Measurements from ENCODE around the gene FZD8. TPM values are rescaled to one million over a fixed set of nuclear protein-coding genes. Genes with fewer than 3 reads are reported as not detected.

Gene FZD8
- total and polyA plus RNA-seq, 4 donors = 0.25 to 5.4 (median 3.0) TPM

DNA sequence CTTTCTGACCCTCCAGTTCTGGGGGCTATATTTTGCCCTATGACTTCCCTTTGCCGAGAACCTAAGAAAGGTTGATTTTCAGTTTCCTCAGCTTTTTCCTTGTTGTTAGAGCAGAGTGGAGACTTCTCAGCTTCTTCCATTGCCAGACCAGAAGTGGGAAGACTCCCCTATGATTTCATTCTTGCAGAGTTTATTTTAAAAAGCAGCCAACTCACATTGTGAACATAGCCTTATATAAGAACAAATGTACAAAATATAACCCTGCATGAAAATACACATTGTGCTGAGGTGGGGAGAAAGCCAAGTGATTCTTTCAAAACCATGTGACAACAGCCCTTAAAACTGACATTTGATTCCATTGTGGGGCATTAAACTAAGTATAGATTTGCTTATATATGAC, 33.8 kb upstream of the FZD8 start:
- TF ChIP-seq, protein P1, sequence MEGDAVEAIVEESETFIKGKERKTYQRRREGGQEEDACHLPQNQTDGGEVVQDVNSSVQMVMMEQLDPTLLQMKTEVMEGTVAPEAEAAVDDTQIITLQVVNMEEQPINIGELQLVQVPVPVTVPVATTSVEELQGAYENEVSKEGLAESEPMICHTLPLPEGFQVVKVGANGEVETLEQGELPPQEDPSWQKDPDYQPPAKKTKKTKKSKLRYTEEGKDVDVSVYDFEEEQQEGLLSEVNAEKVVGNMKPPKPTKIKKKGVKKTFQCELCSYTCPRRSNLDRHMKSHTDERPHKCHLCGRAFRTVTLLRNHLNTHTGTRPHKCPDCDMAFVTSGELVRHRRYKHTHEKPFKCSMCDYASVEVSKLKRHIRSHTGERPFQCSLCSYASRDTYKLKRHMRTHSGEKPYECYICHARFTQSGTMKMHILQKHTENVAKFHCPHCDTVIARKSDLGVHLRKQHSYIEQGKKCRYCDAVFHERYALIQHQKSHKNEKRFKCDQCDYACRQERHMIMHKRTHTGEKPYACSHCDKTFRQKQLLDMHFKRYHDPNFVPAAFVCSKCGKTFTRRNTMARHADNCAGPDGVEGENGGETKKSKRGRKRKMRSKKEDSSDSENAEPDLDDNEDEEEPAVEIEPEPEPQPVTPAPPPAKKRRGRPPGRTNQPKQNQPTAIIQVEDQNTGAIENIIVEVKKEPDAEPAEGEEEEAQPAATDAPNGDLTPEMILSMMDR (IDR thresholded peaks at IDR 0.05; ENCODE audit: low read depth, low read length, missing input control) = no peak
- TF ChIP-seq HNF4A (conservative IDR thresholded peaks at IDR 0.05) (no peak), YY1 (IDR thresholded peaks at IDR 0.05) (no peak), RAD21 (IDR thresholded peaks at IDR 0.05) (no peak), SP1 (IDR thresholded peaks at IDR 0.05) (no peak), EGR1 (IDR thresholded peaks at IDR 0.05; ENCODE audit: low read depth in 2 of 2) (no peak), HNF4G (IDR thresholded peaks at IDR 0.05) (no peak), NR2F2 (IDR thresholded peaks at IDR 0.05) (no peak), GABPA (IDR thresholded peaks at IDR 0.05 in 1 of 2, conservative IDR thresholded peaks at IDR 0.05 in 1 of 2) (no peak), FOXA1 (IDR thresholded peaks at IDR 0.05) (no peak), RXRA (IDR thresholded peaks at IDR 0.05) (no peak), JUND (IDR thresholded peaks at IDR 0.05) (no peak), TAF1 (conservative IDR thresholded peaks at IDR 0.05) (no peak)
- TF ChIP-seq, protein P2, sequence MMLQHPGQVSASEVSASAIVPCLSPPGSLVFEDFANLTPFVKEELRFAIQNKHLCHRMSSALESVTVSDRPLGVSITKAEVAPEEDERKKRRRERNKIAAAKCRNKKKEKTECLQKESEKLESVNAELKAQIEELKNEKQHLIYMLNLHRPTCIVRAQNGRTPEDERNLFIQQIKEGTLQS (IDR thresholded peaks at IDR 0.05) = no peak
- TF ChIP-seq, protein P3, sequence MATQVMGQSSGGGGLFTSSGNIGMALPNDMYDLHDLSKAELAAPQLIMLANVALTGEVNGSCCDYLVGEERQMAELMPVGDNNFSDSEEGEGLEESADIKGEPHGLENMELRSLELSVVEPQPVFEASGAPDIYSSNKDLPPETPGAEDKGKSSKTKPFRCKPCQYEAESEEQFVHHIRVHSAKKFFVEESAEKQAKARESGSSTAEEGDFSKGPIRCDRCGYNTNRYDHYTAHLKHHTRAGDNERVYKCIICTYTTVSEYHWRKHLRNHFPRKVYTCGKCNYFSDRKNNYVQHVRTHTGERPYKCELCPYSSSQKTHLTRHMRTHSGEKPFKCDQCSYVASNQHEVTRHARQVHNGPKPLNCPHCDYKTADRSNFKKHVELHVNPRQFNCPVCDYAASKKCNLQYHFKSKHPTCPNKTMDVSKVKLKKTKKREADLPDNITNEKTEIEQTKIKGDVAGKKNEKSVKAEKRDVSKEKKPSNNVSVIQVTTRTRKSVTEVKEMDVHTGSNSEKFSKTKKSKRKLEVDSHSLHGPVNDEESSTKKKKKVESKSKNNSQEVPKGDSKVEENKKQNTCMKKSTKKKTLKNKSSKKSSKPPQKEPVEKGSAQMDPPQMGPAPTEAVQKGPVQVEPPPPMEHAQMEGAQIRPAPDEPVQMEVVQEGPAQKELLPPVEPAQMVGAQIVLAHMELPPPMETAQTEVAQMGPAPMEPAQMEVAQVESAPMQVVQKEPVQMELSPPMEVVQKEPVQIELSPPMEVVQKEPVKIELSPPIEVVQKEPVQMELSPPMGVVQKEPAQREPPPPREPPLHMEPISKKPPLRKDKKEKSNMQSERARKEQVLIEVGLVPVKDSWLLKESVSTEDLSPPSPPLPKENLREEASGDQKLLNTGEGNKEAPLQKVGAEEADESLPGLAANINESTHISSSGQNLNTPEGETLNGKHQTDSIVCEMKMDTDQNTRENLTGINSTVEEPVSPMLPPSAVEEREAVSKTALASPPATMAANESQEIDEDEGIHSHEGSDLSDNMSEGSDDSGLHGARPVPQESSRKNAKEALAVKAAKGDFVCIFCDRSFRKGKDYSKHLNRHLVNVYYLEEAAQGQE (IDR thresholded peaks at IDR 0.05) = no peak
- TF ChIP-seq, protein P4, sequence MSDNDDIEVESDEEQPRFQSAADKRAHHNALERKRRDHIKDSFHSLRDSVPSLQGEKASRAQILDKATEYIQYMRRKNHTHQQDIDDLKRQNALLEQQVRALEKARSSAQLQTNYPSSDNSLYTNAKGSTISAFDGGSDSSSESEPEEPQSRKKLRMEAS (IDR thresholded peaks at IDR 0.05) = no peak
- TF ChIP-seq, protein P5, sequence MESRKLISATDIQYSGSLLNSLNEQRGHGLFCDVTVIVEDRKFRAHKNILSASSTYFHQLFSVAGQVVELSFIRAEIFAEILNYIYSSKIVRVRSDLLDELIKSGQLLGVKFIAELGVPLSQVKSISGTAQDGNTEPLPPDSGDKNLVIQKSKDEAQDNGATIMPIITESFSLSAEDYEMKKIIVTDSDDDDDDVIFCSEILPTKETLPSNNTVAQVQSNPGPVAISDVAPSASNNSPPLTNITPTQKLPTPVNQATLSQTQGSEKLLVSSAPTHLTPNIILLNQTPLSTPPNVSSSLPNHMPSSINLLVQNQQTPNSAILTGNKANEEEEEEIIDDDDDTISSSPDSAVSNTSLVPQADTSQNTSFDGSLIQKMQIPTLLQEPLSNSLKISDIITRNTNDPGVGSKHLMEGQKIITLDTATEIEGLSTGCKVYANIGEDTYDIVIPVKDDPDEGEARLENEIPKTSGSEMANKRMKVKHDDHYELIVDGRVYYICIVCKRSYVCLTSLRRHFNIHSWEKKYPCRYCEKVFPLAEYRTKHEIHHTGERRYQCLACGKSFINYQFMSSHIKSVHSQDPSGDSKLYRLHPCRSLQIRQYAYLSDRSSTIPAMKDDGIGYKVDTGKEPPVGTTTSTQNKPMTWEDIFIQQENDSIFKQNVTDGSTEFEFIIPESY (IDR thresholded peaks at IDR 0.05) = no peak
- no peak overlapping the region for H3K4me3 ChIP-seq (ENCODE audit: low read depth in 1 of 3, low read length in 3 of 3)
- no peaks in the 10 kb centered on the region for H3K4me1 ChIP-seq (ENCODE audit: control insufficient read depth in 4 of 4, insufficient read depth in 4 of 4, low read length in 3 of 4)
- H3K27ac ChIP-seq (ENCODE audit: low read depth in 1 of 2, low read length in 2 of 2) = no peak overlapping the region
- no peaks in the 10 kb centered on the region for H3K9me3 ChIP-seq (ENCODE audit: control insufficient read depth in 4 of 4, low read length in 3 of 4)
- DNase-seq (ENCODE audit: low spot score) = no peak
- 84% methylated on average over 1 of the region's 1 CpG for WGBS
- no peaks in the 10 kb centered on the region for H3K27me3 ChIP-seq (ENCODE audit: control insufficient read depth in 4 of 4, insufficient read depth in 4 of 4, low read length in 3 of 4)
- no peaks in the 10 kb centered on the region for H3K36me3 ChIP-seq (ENCODE audit: control insufficient read depth in 4 of 4, insufficient read depth in 3 of 4, low read depth in 1 of 4, low read length in 3 of 4)
- H3K9ac ChIP-seq (ENCODE audit: low read depth in 1 of 2, low read length in 2 of 2) = no peak overlapping the region

GRCh38 chr10:35674843-35675242, 32.7 kb upstream of the FZD8 start:
- no peak for DNase-seq (ENCODE audit: low spot score)
- H3K4me3 ChIP-seq (ENCODE audit: low read depth in 1 of 3, low read length in 3 of 3) = no peak overlapping the region
- TF ChIP-seq YY1 (IDR thresholded peaks at IDR 0.05) (no peak), RAD21 (IDR thresholded peaks at IDR 0.05) (no peak), FOXA1 (IDR thresholded peaks at IDR 0.05) (no peak), GABPA (IDR thresholded peaks at IDR 0.05 in 1 of 2, conservative IDR thresholded peaks at IDR 0.05 in 1 of 2) (no peak), RXRA (IDR thresholded peaks at IDR 0.05) (no peak), FOXA2 (IDR thresholded peaks at IDR 0.05) (no peak)
- TF ChIP-seq, protein P1 (IDR thresholded peaks at IDR 0.05; ENCODE audit: low read depth, low read length, missing input control) = no peak
- TF ChIP-seq, protein P4 (IDR thresholded peaks at IDR 0.05) = no peak
- no peak overlapping the region for H3K27ac ChIP-seq (ENCODE audit: low read depth in 1 of 2, low read length in 2 of 2)
- H3K9me3 ChIP-seq (ENCODE audit: control insufficient read depth in 4 of 4, low read length in 3 of 4) = no peaks in the 10 kb centered on the region
- no peaks in the 10 kb centered on the region for H3K27me3 ChIP-seq (ENCODE audit: control insufficient read depth in 4 of 4, insufficient read depth in 4 of 4, low read length in 3 of 4)
- no peak overlapping the region for H3K9ac ChIP-seq (ENCODE audit: low read depth in 1 of 2, low read length in 2 of 2)
- no peaks in the 10 kb centered on the region for H3K4me1 ChIP-seq (ENCODE audit: control insufficient read depth in 4 of 4, insufficient read depth in 4 of 4, low read length in 3 of 4)
- H3K36me3 ChIP-seq (ENCODE audit: control insufficient read depth in 4 of 4, insufficient read depth in 3 of 4, low read depth in 1 of 4, low read length in 3 of 4) = no peaks in the 10 kb centered on the region

Measured in liver (tissue), 9 donors.